IPS-18c (cell line): Measurements from ENCODE around the gene TBX6.
"Not testable (repeated sequence)": the region's sequence is repeated elsewhere in the genome, so short reads cannot be mapped to it uniquely, and the experiment has no call there.

Experiments
- H3K4me3 ChIP-seq: 2 replicates; pipeline ENCODE4 v1.7.0; 2013; ENCODE audit warnings: low read depth, mild to moderate bottlenecking, low read length, moderate library complexity; ENCODE audit not compliant: insufficient read depth
- H3K9me3 ChIP-seq: one replicate; pipeline ENCODE4 v1.6.1; 2013; ENCODE audit warnings: mild to moderate bottlenecking, low read length, moderate library complexity; ENCODE audit not compliant: control insufficient read depth, insufficient read depth

Gene TBX6

GRCh38 chr16:30116291-30117207, 24.8 kb upstream of the TBX6 start:
- no peak overlapping the region for H3K4me3 ChIP-seq
- no peaks in the 10 kb centered on the region for H3K9me3 ChIP-seq

GRCh38 chr16:30115238-30115637, 23.5 kb upstream of the TBX6 start:
- Histone ChIP-seq H3K4me3 (no peak overlapping the region), H3K9me3 (no peaks in the 10 kb centered on the region)

- not testable (repeated sequence) for H3K4me3 ChIP-seq, H3K9me3 ChIP-seq
These were observed 23.1 kb upstream of the TBX6 start for GRCh38 chr16:30114833-30115232.

GRCh38 chr16:30114411-30114810, 22.7 kb upstream of the TBX6 start:
- Histone ChIP-seq H3K4me3 (no peak overlapping the region), H3K9me3 (no peaks in the 10 kb centered on the region)

- no peak overlapping the region; the same call in 1 of the 2 replicates for H3K4me3 ChIP-seq
These were observed 22.1 kb upstream of the TBX6 start for GRCh38 chr16:30113711-30114333.

GRCh38 chr16:30113031-30113710, 21.4 kb upstream of the TBX6 start, which contains the start of gene GDPD3:
Gene GDPD3, minus strand, starts transcription at chr16:30113537. Its CDS starts 59 bp downstream, at chr16:30113478.
- H3K4me3 ChIP-seq, result no peak within 1 kb of the TSS; the same call in 1 of the 2 replicates

More at GRCh38 chr16:30113711-30114333, 22.1 kb upstream of the TBX6 start:
- H3K9me3 ChIP-seq, result no peaks in the 10 kb centered on the region

GRCh38 chr16:30112197-30113030, 20.7 kb upstream of the TBX6 start:
- no peak overlapping the region for H3K4me3 ChIP-seq
- H3K9me3 ChIP-seq, result no peaks in the 10 kb centered on the region

More at GRCh38 chr16:30113031-30113710, 21.4 kb upstream of the TBX6 start, which contains the start of gene GDPD3:
- H3K9me3 ChIP-seq, result no peaks in the 10 kb centered on the region

GRCh38 chr16:30110661-30111060, 18.9 kb upstream of the TBX6 start:
- H3K9me3 ChIP-seq, result no peaks in the 10 kb centered on the region

GRCh38 chr16:30108059-30108850, 16.5 kb upstream of the TBX6 start:
- Histone ChIP-seq H3K4me3 (no peak overlapping the region), H3K9me3 (no peaks in the 10 kb centered on the region)

More at GRCh38 chr16:30110661-30111060, 18.9 kb upstream of the TBX6 start:
- no peak overlapping the region for H3K4me3 ChIP-seq

- H3K4me3 ChIP-seq, result no peak overlapping the region
These were observed 12.8 kb upstream of the TBX6 start for GRCh38 chr16:30104492-30104891.

GRCh38 chr16:30104090-30104489, 12.4 kb upstream of the TBX6 start:
- H3K4me3 ChIP-seq, result no peak overlapping the region
- H3K9me3 ChIP-seq, result no peaks in the 10 kb centered on the region

More at GRCh38 chr16:30104492-30104891, 12.8 kb upstream of the TBX6 start:
- H3K9me3 ChIP-seq, result no peaks in the 10 kb centered on the region

- peak overlapping the region; percentile 46 for H3K4me3 ChIP-seq
- H3K9me3 ChIP-seq, result peaks cover 12% of the 10 kb centered on the region
These were observed 5.3 kb upstream of the TBX6 start for GRCh38 chr16:30096862-30097563.

- H3K4me3 ChIP-seq, result peak within 1 kb of the TSS; percentile 46
- peaks cover 12% of the 10 kb centered on the region for H3K9me3 ChIP-seq
These were observed 4.6 kb upstream of the TBX6 start, which contains the start of gene YPEL3 for GRCh38 chr16:30096105-30096861. Gene YPEL3, minus strand, starts transcription at chr16:30096213. Its CDS starts 731 bp downstream, at chr16:30095482.

GRCh38 chr16:30095166-30096078, 3.7 kb upstream of the TBX6 start:
- Histone ChIP-seq H3K9me3 (peaks cover 12% of the 10 kb centered on the region), H3K4me3 (peak overlapping the region; percentile 0; the same call in 1 of the 2 replicates)
